Measurements from ENCODE around the gene AFF3.

- no peak for TF ChIP-seq EZH2 (IDR thresholded peaks at IDR 0.05; ENCODE audit: borderline replicate concordance, low read length)
- TF ChIP-seq CTCF (conservative IDR thresholded peaks at IDR 0.05 in 1 of 2, IDR thresholded peaks at IDR 0.05 in 1 of 2; ENCODE audit: extremely low read depth in 1 of 2, insufficient read depth in 1 of 2, low read depth in 1 of 2, low read length in 2 of 2) = no peak
Measured at GRCh38 chr2:99734236-99734635, 408.2 kb downstream of the AFF3 start.

Measured in mammary epithelial cell (primary cell).